ENCODE data around the gene PNKP. TPM values are rescaled to one million over a fixed set of nuclear protein-coding genes. Genes with fewer than 3 reads are reported as not detected.

The PNKP gene
- total RNA-seq, 3 donors from 2014 or later, result 84.3 to 114 (median 111) TPM

DNA sequence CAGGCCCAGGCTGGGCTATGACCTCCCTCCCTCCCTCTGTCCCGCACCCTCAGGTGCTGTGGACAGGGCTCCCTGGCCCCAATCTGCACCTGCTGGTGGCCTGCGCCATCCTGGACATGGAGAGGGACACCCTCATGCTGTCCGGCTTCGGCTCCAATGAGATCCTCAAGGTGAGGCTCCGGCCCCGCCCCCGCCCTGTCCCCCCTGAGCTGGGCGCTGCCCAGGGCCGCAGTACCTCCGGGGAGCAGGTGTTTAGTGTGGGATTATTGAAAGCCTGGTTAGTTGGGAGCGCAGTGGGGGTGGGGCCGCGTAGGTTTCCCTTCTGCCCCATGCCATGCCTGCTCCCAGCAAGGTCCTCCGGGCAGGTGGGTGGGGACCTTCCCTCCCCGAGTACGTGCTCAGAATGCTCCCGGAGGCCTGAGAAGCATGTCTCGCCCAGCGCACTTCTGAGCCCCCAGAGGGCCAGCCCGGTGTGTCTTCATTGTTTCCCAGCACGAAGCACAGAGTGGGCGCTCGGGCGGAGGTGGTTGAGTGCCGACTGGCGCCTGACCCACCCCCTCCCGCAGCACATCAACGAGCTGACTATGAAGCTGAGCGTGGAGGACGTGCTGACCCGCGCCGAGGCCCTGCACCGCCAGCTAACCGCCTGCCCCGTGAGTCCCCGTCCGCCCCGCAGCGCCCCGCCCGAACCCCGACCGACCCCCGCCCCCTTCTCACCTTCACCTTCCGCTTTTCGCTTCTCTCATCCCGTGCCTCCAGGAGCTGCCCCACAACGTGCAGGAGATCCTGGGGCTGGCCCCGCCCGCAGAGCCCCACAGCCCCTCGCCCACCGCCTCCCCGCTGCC lies 20.5 kb upstream of the PNKP start:
- intact Hi-C loops (cut with DNase I, micrococcal nuclease), result no loop called here

DNA sequence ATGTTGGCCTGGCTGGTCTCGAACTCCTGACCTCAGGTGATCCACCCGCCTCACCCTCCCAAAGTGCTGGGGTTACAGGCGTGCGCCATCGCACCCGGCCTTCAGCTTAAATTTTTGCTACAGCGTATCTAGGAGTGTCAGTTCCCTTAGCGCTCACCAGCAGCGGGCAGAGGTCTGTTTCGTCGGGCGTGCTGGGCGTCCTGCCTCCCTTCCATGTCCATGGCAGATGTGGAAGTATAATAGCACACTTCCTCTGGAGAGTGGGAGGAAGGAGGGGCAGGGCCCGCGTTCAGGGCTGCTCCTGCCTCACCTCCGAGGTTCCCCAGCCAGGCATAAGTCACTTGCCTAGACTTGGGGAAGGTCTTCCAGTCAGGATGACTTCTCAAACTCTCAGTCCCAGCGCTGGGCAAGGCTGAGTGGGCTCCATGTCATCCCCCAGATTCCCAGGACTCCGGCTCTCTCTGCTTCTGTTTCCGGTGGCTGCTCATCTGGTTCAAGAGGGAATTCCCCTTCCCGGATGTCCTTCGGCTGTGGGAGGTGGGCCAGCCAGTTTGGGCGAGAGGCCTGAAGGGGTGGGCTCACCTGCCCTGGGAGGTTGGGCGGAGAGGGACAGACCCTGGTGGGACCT lies 19.8 kb upstream of the PNKP start:
- Histone ChIP-seq H3K9me3 (no peaks in the 10 kb centered on the region), H3K4me1 (ENCODE audit: low read depth) (peaks cover 8% of the 10 kb centered on the region), H3K4me3 (no peak overlapping the region), H3K36me3 (ENCODE audit: low read depth) (peaks cover 5% of the 10 kb centered on the region)
- TF ChIP-seq, protein P1, sequence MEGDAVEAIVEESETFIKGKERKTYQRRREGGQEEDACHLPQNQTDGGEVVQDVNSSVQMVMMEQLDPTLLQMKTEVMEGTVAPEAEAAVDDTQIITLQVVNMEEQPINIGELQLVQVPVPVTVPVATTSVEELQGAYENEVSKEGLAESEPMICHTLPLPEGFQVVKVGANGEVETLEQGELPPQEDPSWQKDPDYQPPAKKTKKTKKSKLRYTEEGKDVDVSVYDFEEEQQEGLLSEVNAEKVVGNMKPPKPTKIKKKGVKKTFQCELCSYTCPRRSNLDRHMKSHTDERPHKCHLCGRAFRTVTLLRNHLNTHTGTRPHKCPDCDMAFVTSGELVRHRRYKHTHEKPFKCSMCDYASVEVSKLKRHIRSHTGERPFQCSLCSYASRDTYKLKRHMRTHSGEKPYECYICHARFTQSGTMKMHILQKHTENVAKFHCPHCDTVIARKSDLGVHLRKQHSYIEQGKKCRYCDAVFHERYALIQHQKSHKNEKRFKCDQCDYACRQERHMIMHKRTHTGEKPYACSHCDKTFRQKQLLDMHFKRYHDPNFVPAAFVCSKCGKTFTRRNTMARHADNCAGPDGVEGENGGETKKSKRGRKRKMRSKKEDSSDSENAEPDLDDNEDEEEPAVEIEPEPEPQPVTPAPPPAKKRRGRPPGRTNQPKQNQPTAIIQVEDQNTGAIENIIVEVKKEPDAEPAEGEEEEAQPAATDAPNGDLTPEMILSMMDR (IDR thresholded peaks at IDR 0.05), result no peak
- ATAC-seq (no peak), DNase-seq (no peak)
- intact Hi-C loops (cut with DNase I, micrococcal nuclease), result no loop called here

More for the DNA sequence above, 20.5 kb upstream of the PNKP start:
- Histone ChIP-seq H3K4me1 (ENCODE audit: low read depth) (peaks cover 8% of the 10 kb centered on the region), H3K9me3 (no peaks in the 10 kb centered on the region), H3K4me3 (no peak overlapping the region), H3K36me3 (ENCODE audit: low read depth) (peaks cover 3% of the 10 kb centered on the region)
- no peak for ATAC-seq
- DNase-seq, result no peak
- TF ChIP-seq, protein P1 (IDR thresholded peaks at IDR 0.05), result no peak

DNA sequence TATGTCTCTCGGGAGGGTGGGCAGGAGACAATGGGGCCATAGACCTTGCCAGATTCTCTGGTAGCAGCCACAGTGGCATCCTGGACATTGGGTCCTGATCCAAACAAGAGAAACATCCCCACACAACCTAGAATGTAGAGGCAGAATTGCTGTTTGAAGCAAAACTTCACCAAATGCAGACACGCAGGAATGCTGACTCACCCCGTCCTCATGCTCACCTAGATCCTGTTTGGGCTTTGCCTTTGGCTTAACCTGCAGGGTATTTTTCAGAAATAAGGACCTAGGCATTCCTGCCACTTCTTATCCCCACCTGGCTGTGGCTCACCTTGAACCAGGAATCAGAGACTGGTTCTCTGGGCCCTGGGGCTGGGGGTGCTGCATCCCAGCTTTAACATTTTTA lies 17.4 kb upstream of the PNKP start:
- TF ChIP-seq, protein P1 (IDR thresholded peaks at IDR 0.05), result no peak
- ATAC-seq (no peak), DNase-seq (no peak)
- Histone ChIP-seq H3K36me3 (ENCODE audit: low read depth) (peaks cover 5% of the 10 kb centered on the region), H3K4me3 (no peak overlapping the region), H3K9me3 (no peaks in the 10 kb centered on the region), H3K4me1 (ENCODE audit: low read depth) (peaks cover 1% of the 10 kb centered on the region)
- intact Hi-C loops (cut with DNase I, micrococcal nuclease), result no loop called here

- ATAC-seq (no peak), DNase-seq (no peak)
- TF ChIP-seq, protein P1 (IDR thresholded peaks at IDR 0.05), result no peak
- intact Hi-C loops (cut with DNase I, micrococcal nuclease), result no loop called here
- Histone ChIP-seq H3K36me3 (ENCODE audit: low read depth) (peaks cover 5% of the 10 kb centered on the region), H3K4me1 (ENCODE audit: low read depth) (no peaks in the 10 kb centered on the region), H3K9me3 (no peaks in the 10 kb centered on the region), H3K4me3 (no peak overlapping the region)
These were observed 16.7 kb upstream of the PNKP start for GRCh38 chr19:49884109-49884508.

- no peak overlapping the region for H3K4me3 ChIP-seq
- no peak for DNase-seq
- H3K9me3 ChIP-seq, result no peaks in the 10 kb centered on the region
- H3K4me1 ChIP-seq (ENCODE audit: low read depth), result peaks cover 8% of the 10 kb centered on the region
- ATAC-seq, result no peak
- intact Hi-C loops (cut with DNase I, micrococcal nuclease), result no loop called here
- TF ChIP-seq, protein P1 (IDR thresholded peaks at IDR 0.05), result no peak
- H3K36me3 ChIP-seq (ENCODE audit: low read depth), result peaks cover 5% of the 10 kb centered on the region
These were observed 15.7 kb upstream of the PNKP start for GRCh38 chr19:49883094-49883493.
